ENCODE measurements around the gene SHOC1. TPM values are rescaled to one million over a fixed set of nuclear protein-coding genes. Genes with fewer than 3 reads are reported as not detected.

Gene SHOC1

DNA sequence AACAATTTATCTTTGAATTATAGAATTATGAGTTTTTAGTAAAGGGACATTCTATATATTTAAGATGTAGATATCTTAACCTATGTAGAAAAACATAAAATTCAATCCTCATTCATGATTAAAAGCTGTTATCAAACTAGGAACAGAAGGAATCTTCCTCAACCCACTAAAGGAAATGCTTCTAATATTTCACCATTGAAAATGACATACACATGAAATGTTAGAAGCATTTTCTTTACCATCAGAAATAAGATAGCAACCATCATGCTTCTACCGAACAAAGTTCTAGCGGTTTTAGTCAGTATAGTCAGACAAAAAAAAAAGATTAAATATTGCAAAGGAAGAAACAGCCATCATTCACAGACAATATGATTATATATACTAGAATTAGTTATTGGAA is 32.2 kb downstream of the SHOC1 start:
- Histone ChIP-seq H3K9me3 (replicated peaks; ENCODE audit: low read length) (no peaks in the 10 kb centered on the region), H3K9ac (ENCODE audit: low read depth, low read length) (no peak overlapping the region), H3K27me3 (ENCODE audit: control insufficient read depth, insufficient read depth, low read length) (no peaks in the 10 kb centered on the region), H3K36me3 (ENCODE audit: insufficient read depth, low read length) (no peaks in the 10 kb centered on the region), H3K4me2 (ENCODE audit: low read length) (no peak overlapping the region), H3K4me3 (ENCODE audit: low read length) (no peak overlapping the region), H3K4me1 (ENCODE audit: control insufficient read depth, insufficient read depth, low read length) (no peaks in the 10 kb centered on the region)

GRCh38 chr9:111759762-111760639 is 34.7 kb downstream of the SHOC1 start:
- H3K4me2 ChIP-seq (ENCODE audit: low read length), result no peak overlapping the region
- peaks cover 2% of the 10 kb centered on the region for H3K9me3 ChIP-seq (replicated peaks; ENCODE audit: low read length)
- H3K4me1 ChIP-seq (ENCODE audit: control insufficient read depth, insufficient read depth, low read length), result no peaks in the 10 kb centered on the region
- no peaks in the 10 kb centered on the region for H3K27me3 ChIP-seq (ENCODE audit: control insufficient read depth, insufficient read depth, low read length)
- no peak overlapping the region for H3K4me3 ChIP-seq (ENCODE audit: low read length)
- H3K9ac ChIP-seq (ENCODE audit: low read depth, low read length), result peak overlapping the region; percentile 57
- no peaks in the 10 kb centered on the region for H3K36me3 ChIP-seq (ENCODE audit: insufficient read depth, low read length)

DNA sequence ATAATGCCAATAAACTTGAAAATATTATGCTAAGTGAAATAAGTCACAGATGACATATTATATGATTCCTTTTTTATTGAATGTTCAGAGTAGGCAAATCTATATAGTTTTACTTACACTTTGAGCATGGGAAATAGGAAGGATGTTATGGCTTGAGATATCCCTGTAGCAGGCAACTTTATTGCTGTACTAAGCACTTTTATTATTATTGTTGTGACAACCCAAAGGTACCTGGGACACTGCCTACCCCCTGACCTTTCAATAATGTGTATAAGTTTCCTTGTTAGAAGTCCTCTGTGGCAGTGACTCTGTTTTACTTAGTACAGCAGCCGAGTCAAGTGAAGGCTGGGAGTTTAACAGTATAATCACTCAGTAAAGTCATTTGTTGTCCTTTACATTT is 39.9 kb downstream of the SHOC1 start:
- Histone ChIP-seq H3K27me3 (ENCODE audit: control insufficient read depth, insufficient read depth, low read length) (no peaks in the 10 kb centered on the region), H3K36me3 (ENCODE audit: insufficient read depth, low read length) (peaks cover 3% of the 10 kb centered on the region), H3K9me3 (replicated peaks; ENCODE audit: low read length) (peaks cover 6% of the 10 kb centered on the region)

DNA sequence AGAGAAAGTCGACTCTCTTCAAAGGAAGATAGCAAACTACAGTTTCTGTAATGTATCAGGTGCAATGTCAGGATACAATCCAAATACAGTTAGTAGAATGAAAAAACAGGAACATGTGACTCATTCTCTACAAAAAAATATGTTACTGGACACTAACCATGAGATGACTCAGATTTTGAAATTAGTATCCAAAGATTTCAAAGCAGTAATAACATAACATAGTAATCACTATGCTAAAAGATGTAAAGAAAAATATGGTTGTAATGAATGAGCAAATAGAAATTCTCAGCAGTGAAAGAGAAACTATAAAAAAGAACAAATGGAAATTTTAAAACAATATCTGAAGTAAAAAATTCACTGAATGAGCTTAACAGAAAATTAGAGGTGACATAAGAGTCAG is 42.3 kb downstream of the SHOC1 start:
- Histone ChIP-seq H3K27me3 (ENCODE audit: control insufficient read depth, insufficient read depth, low read length) (no peaks in the 10 kb centered on the region), H3K9ac (ENCODE audit: low read depth, low read length) (no peak overlapping the region), H3K4me2 (ENCODE audit: low read length) (no peak overlapping the region), H3K4me1 (ENCODE audit: control insufficient read depth, insufficient read depth, low read length) (no peaks in the 10 kb centered on the region), H3K36me3 (ENCODE audit: insufficient read depth, low read length) (peaks cover 3% of the 10 kb centered on the region), H3K9me3 (replicated peaks; ENCODE audit: low read length) (peaks cover 6% of the 10 kb centered on the region), H3K4me3 (ENCODE audit: low read length) (no peak overlapping the region)

More for the DNA sequence above, 39.9 kb downstream of the SHOC1 start:
- H3K4me1 ChIP-seq (ENCODE audit: control insufficient read depth, insufficient read depth, low read length), result no peaks in the 10 kb centered on the region
- H3K9ac ChIP-seq (ENCODE audit: low read depth, low read length), result no peak overlapping the region
- H3K4me3 ChIP-seq (ENCODE audit: low read length), result no peak overlapping the region
- no peak overlapping the region for H3K4me2 ChIP-seq (ENCODE audit: low read length)

Small RNAs within 50 kb of the gene (small RNA-seq; reads per million reads assigned to genes)
- gene RNU6-1013P, result not detected
